NOMO-1 (cell line): ENCODE results near the gene COMMD1.
"Not testable (repeated sequence)": the region's sequence is repeated elsewhere in the genome, so short reads cannot be mapped to it uniquely, and the experiment has no call there.

Source experiments
- DNase-seq, 2 experiments: peaks; one replicate each; lab custom pipeline; 2025; ENCODE audit not compliant: unreplicated experiment in 2 of 2; lab: John Stamatoyannopoulos, UW

Gene COMMD1

GRCh38 chr2:62014102-62014501, 108.6 kb downstream of the COMMD1 start:
- peak; percentile 13 to 37 for DNase-seq

DNA sequence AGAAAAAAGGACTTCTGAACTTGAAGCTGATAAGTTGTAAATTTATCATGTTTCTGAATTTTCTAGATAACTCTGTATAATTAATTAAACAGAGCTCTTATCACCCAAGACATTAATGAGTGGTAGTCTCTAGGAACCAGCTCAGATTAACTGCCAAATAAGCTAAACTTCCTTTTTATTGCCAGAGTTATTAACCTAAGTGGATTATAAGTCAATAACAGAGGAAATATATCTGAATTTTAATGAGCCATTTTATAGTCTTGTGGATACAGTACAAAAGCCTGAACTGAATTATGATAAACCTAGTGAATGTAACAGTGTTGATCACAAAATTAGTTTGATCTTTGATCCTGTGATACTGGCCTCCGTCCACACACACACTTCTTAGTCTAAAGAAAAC, 111.5 kb downstream of the COMMD1 start:
- no peak for DNase-seq

GRCh38 chr2:62029910-62030309, 124.4 kb downstream of the COMMD1 start:
- DNase-seq: no peak

DNA sequence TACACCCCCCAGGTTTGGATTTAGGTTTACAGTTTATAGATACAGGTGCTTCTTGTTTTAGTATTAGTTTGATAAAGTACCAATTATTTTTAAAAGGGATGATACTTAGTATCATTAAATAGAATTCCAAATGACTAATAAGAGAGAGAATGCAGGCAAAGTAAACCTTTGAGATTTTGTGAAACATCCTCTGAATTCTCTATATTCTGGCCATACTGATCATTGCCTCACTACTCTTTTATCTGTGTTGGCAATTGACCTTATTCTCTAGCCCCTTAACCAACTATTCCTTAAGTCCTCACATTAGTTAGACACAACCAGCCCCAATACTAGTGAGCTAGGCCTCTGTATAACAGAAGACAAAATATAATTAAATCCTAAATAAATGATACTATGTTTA, 125.4 kb downstream of the COMMD1 start:
- no peak for DNase-seq

- DNase-seq: no peak
Observed at GRCh38 chr2:62032096-62032495, 126.6 kb downstream of the COMMD1 start.

GRCh38 chr2:62034715-62035114, 129.2 kb downstream of the COMMD1 start:
- no peak for DNase-seq

DNA sequence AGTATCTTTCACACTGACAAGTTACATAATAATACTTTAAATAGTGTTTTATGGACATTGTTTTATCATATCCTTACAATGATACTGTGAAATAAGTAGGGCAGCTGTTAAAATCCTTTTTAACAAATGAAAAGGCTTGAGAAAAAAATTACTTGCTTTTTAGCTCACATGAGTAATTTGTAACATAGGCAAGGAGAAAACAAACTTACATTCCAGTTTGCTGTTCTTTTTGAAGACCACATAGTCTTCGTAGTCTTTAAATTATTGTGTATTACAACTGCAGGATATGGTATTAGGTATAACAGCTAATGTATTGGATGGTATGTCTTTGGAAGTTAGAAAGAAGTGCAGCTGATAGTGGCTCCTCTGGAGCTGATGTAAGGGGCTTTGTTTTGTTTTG, 130.8 kb downstream of the COMMD1 start:
- no peak for DNase-seq

- no peak for DNase-seq
Observed at GRCh38 chr2:62036761-62037250, 131.3 kb downstream of the COMMD1 start.

DNA sequence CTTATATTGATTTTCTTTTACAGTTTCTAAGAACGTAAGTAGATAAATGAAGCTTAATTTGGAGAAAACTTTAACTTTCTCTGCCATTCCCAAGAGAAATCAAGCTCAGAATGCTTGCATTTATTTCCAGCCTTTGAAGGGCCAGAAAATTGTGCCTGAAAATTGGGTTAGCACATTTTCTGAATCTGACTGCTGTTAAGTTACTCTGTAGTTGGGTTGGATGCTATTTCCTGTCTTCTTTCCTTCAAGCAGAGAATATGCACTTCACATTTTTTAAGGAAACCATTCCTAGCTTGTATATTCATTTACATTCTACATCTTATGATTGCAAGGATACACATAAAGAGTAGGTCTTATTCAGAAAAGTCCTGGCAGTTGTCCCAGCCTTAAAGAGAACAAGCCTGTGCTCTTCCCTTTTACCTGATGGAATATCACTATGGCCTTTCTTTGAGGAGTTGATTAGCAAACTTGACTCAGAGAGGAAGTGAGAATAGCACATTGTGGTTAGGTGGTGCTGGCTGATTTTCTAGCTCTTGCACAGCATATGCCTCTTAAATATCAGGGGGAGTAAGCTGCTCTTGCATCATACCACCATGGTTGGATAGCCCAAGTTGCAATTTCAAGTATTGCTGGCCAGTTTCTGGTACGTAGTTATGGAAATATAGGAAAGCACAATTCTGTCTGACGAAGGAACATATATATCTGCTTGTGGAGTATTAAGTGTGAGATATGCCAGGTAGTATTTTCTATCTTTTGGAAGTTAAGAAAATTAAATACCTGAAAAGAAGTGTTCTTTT, 133.7 kb downstream of the COMMD1 start:
- peak; percentile 91 to 97 for DNase-seq

GRCh38 chr2:62040926-62041325, 135.5 kb downstream of the COMMD1 start:
- DNase-seq: no peak

DNA sequence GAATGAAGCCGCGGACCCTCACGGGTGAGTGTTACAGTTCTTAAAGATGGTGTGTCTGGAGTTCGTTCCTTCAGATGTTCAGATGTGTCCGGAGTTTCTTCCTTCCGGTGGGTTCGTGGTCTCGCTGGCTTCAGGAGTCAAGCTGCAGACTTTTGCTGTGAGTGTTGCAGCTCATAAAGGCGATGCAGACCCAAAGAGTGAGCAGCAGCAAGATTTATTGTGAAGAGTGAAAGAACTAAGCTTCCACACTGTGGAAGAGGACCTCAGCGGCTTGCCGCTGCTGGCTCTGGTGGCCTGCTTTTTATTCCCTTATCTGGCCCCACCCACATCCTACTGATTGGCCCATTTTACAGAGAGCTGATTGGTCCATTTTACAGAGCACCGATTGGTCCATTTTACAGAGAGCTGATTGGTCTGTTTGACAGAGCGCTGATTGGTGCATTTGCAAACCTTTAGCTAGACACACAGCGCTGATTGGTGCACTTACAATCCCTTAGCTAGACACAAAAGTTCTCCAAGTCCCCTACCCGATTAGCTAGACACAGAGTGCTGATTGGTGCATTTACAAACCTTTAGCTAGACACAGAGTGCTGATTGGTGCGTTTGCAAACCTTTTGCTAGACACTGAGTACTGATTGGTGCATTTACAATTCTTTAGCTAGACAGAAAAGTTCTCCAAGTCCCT, 136.4 kb downstream of the COMMD1 start:
- not testable (repeated sequence) for DNase-seq

- DNase-seq: no peak
Observed at GRCh38 chr2:62042400-62042799, 136.9 kb downstream of the COMMD1 start.

- no peak for DNase-seq
Observed at GRCh38 chr2:62042944-62043343, 137.5 kb downstream of the COMMD1 start.

DNA sequence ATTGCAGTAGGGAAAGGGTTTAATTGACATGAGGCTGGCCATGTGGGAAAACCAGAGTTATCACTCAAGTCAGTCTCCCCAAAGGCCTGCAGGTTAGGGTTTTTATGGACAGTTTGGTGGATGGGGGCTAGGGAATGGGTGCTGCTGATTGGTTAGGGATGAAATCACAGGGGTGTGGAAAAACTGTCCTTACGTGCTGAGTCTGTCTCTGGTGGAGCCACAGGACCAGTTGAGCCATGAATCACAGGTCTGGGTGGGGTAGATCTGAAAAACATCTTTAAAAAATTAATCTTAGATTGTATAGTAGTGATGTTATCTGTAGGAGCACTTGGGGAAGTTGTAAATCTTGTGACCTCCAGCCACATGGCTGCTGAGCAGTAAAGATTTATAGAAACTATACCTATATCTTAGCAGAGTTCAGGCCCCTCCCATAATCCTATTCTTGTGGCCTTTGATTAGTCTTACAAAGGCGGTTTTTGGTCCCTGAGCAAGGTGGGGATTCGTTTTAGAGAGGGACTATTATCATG, 139.6 kb downstream of the COMMD1 start:
- no peak for DNase-seq

DNA sequence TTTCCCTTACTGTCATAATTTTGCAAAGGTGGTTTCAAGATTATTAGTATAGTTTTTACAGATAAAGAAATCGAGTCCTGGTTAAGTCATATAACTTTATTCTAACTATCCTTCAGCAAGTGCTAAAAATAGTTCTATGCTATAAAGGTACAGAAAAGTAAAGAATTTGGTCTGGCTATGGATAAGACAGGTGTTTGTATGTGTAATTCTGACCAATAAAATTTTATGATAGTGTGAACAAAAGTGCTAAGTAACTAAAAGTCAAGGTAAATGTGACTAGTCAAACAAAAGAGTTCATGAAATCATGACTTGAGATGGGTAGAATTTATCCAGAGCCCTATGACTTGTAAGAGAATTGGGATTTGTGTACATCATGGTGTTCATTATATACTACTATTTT, 140.7 kb downstream of the COMMD1 start:
- no peak for DNase-seq

GRCh38 chr2:62050456-62051045, 145.1 kb downstream of the COMMD1 start:
- no peak for DNase-seq

DNA sequence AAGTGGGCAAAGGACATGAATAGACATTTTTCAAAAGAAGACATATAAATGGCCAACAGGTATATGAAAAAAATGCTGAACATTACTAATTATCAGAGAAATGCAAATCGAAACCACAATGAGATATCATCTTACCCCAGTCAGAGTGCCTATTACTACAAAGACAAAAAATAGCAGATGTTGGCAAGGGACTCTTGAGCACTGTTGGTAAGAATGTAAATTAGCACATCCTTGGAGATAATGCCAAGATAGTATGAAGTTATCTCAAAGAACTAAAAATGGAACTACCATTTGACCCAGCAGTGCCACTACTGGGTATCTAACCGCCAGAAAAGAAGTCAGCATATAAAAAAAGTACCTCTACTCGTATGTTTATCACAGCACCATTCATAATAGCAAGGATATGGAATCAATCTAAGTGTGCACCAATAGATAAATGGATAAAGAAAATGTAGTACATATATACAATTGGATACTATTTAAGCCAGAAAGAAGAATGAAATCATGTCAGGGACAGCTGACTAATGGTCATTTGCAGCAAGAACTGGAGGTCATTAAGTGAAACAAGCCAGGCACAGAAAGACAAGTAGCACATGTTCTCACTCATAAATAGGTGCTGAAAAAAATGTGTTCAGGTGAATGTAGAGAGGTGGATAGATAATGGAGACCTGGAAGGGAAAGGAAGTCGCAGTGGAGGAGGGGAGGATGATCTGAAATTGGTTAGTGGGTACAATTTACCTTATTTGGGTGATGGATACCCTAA, 148.7 kb downstream of the COMMD1 start:
- DNase-seq: no peak

DNA sequence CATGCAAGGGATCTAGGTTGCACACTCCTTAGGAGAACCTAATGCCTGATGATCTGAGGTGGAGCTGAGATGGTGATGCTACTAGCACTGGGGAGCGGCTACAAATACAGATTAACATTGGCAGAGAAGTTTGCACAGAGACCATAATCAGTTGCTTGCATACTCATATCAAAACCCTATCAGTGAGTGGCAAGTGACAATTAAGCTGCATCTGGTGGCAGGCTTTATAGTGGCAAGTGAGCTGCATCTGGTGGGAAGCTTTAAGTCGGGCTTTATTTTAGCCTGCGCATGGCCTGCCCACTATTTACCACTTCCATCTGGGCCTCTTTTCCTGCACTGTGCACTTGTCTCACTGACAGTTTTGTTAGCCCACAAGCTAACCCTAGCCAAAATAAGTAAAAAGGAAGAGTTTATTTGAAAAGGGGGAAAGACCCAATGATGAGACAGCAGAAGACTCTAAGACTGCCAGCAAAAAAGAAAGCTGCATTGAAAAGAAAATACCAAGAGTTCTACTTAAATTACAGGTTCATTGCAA, 149.5 kb downstream of the COMMD1 start:
- no peak for DNase-seq

DNA sequence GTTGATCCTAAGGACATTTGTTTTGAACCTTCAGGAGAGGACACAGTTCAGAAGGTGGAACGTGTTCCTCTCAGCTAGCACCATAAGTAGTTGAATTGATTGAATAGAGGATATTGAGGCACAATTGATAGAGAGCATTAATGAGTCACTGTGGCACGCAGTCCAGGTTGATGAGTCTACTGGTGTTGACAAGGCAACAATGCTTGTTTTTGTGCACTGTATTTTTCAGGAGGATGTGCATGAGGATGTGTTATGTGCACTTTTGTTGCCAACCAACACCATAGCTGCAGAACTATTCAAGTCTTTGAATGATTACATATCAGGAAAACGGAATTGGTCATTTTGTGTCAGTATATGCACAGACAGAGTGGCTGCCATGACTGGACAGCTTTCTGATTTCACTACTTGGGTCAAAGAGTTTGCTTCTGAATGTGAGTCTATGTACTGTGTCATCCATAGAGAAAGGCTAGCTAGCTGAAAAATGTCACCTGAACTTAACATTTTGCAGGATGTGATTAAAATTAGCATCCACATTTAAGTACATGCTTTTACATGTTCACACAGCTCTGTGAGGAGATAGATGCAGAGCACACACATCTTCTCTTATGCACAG, 150.4 kb downstream of the COMMD1 start:
- DNase-seq: no peak

- no peak for DNase-seq
Observed at GRCh38 chr2:62056341-62056740, 150.9 kb downstream of the COMMD1 start.
